ENCODE measurements around the gene SRSF3.
"Not testable (repeated sequence)": the region's sequence is repeated elsewhere in the genome, so short reads cannot be mapped to it uniquely, and the experiment has no call there.

SRSF3 gene

DNA sequence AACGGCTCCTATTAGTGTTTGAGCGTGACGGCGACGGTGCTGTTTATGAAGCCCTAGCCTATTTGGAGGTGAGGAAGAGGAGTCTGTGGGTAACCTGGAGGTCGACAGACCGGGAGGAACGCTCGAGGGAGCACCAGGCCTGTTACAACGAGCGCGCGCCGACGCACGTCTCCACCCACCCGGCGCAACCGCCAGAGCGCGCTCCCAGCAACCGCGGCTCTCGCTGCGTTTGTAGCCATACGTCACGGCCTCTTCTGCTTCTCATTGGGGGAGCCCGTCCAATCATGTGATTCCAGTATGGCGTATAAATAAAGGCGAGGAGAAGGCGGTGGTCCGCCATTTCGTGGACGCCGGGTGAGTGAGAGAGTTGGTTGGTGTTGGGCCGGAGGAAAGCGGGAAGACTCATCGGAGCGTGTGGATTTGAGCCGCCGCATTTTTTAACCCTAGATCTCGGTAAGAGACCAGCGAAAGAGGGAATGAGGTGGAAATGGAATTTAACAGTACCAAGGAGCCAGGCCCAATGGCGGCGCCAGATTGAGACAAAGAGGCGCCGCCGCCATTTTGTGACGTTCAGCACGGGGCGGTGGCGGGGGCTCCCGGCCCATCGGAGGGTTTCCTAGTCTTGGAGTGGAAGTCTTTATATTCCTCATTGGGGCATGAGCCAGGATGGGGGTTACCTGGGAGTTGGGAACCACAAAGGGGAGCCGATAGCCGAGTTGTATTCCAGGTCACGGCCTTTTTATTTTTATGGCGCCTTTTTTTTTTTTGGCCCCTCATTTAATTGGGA, at the start of gene SRSF3:
SRSF3 (plus strand) TSS at position 334 of the 787 bp plus-strand sequence. CDS start 2,401 bp downstream, outside the sequence.
- DNase-seq, result peak; percentile 94

DNA sequence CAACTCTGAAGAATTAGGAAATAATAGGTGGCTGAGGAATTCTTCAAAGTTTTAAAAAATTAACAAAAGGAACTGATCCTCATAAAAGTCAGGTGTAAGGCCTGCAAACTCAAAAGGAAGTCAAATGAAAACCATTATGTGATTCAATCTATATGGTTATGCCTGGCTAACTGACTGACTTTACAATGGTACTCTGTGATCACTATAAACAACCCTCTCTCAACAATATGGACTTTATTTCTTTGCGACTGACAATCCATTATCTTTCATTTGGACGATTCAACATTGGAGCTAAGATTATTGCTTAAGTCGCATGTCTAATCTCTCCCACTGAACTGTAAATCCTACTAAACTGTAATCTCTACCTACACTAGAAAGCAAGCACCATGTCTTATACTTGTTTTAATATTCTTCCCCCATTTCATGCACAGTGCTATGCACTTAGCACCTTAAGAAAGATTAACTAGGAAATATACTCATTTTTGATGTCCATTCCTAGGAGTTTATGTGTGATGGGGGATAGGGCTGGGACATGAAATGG, 48.3 kb upstream of the SRSF3 start:
- DNase-seq, result no peak

DNA sequence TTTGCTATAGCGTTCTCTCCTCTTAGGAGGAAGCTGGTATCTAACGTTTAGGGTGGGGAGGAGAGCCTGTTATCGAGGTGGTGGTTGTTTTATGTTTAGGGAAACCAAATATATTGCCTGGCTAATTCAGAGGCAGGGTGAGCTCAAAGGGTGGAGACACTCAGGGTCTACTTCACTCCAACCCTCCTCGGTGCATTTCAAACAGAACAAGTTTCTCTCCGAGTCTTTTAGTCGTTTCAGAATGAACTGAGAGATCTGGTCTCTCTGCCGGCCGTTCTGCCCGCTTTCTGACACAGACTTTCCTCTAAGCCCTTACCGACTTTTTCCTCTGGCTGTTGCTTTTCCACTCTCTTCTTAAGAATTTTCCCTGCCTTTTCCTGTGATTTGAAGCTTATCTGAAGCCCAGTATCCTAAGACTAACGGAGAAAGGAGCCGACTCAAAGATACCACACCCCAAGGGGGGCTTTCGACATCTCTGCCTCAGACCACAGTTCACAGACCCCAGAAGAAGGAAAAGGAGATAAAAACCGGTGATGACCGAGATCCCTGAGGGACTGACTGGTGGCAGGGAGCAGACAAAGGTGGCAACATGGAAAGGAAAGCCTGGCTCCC, 47.7 kb upstream of the SRSF3 start:
- DNase-seq, result no peak

DNA sequence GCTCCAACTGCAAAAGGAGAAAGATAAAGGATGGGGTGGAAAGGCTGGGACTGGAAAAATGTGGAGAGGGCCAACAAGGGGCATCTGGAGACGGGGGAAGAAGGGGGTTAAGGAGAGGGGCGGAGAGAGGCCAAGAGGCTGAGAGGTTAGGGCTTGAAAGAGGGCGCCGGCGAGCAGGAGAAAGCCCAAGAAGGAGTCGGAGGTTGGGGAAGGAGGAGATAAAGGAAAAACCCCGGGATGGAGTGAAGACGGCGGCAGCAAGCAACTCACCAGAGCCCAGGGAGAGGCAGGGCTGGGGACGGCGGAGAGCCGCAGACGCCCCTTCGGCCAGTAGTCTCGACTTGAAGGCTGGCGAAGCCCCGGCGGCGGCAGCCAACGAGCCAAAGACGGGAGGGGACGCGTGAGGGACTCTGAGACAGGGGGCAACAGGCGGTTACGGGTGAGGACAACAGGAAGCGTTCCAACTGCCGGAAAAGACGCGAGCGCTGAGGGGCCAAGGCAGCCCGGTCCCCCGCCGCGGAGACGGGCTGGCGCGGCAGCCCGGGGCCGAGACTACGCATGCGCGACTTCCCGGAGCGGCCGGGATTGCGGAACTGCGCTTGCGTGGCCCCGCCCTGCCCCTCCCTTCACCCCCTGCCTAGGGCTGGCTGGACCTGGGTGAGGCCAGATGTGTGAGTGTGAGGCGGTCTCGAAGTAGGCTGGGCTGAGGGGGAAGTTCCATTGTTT, 47.1 kb upstream of the SRSF3 start, which contains the start of gene STK38:
STK38 (minus strand) TSS at position 560 of the 726 bp plus-strand sequence. CDS start 7,277 bp downstream, outside the sequence.
- peak; percentile 90 for DNase-seq

DNA sequence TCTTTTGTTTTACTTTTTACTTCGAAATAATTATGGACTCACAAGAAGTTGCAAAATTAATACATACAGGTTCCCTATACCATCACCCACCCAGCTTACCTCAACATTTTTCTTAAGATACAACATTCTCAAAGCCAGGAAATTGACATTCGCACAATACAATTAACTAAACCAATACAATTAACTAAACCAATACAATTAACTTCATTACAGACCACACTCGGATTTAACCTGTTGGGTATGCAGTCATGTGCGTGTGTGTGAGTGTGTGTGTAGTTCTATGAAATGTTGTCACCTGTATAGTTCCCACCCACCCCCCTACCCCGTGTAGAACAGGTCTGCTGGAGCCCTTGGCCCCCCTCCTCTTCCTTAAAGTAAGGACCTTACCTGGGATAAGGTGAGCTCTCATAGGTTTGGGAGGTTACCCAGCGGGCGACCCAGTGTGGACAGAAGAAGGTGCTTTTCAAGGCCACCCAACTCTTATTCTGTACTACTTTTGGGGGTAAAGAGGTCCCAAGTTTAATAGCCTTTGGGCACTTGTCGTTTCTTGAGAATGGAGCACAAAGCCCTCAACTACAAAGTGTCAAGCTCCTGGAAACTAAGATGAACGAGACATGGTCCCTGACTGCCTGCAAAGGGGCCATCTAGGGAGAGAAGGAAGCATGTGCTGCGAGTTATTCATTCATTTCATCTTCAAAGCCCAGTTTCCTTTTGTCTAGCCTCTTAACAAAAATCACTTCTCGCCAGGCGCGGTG, 46.3 kb upstream of the SRSF3 start:
- no peak for DNase-seq

DNA sequence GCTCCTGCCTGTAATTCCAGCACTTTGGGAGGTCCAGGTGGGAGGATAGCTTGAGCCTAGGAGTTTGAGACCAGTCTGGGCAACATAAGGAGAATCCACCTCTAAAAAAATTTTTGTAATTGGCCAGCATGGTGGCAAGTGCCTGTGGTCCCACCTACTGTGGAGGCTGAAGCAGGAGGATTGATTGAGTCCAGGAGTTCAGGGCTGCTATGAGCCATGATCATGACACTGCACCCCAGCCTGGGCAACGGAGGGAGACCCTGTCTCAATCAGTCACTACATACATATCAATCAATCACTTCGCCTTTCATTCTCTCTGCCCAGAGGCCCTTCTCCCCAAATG, 45.8 kb upstream of the SRSF3 start:
- DNase-seq, result no peak

DNA sequence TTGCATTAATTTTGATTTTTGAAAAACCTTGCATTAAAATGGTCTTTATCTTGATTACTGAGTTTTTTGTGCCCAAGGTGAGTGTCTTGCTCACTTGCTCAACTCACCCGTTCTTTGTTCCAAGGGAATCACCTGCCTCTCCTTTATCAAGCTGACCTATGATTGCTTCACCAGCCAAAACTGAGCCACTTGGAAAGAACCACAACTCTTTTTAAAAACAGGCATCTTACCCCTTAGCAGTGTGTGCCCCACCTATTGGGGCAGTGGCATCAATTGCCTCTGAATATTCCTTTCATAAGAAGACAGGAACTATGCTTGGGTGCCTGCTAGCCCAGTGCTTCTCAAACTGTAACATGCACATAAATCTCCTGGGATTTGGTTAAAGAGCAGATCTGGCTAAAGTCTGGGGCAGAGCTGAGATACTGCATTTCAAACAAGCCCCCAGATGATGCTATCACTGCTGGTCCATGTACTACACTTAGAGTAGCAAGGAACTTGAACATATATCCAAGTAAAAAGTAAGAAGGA, 43.6 kb upstream of the SRSF3 start:
- no peak for DNase-seq

DNA sequence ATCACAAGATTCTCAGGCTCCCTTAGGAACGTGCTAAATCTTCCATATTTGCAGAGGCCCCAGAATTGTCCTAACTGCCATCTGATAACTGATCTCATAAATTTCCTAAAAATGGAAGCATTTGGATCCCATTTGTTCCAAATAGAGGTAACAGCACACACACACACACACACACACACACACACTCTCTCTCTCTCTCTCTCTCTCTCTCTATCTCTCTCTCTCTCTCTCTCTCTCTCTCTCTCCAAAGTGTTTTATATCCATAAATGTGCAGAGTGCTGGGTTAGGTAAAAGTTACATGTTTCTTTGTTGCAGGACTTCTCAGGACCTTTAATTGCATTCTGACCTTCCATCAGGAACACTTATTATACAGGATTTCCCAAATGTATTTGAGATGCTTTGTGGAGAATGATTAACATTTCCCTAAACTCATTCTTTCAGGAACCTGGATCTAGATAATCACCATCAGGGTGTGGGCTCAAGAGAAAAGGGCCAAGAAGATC, 38.4 kb upstream of the SRSF3 start:
- DNase-seq, result no peak

DNA sequence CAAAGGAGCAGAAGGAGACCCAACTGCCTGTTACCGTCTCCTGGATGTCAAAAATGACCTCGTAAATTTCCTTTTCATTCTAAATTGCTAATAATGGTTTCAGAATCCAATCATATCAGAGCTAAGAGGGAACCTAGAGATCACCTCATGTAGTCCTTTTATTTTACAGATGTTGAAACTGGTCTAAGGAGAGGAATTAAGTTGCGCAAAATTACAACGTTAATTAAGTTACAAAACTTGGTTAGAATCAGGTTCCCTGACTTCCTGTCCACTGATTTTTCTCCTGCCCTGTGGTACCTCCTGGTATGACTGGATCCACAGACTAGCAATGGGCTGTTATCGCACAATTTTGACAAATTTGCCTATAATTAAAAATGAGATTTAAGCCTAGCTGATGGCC, 37.9 kb upstream of the SRSF3 start:
- no peak for DNase-seq

DNA sequence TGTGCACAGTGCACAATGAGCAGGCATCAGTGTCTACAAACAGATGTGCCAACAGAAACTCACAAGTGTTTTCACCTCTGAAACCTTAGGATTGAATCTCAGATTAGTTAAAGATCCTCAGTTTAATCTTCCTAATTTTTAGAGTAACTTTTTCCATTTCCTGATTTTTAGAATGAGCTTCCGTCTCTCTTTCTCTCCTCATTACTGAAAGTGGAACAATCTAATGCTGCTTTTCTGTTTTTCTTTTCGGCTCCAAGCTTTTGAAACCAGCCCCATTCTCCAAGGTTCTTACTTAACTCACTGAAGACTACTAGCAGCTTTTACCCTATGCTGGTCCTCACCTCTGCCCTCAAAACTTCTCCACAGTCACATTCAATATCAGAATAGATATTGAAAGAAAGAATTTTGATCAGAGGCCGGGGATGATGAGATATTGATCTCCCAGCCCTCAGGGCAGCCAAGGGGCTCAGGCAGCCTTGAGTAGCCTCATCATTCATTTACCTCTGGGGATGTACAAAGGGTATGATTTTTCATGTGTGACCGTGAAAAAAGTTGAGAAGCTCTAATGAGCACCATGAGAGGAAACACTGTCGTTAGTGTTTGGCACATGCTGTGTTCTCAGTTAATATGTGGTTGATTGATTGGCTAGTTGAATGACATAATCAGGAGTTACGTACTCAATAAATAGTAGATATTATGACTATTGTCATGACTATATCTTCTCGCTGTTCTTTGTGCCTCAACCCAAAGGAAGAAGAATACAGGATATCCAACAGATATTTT, 35.0 kb upstream of the SRSF3 start:
- DNase-seq, result no peak

DNA sequence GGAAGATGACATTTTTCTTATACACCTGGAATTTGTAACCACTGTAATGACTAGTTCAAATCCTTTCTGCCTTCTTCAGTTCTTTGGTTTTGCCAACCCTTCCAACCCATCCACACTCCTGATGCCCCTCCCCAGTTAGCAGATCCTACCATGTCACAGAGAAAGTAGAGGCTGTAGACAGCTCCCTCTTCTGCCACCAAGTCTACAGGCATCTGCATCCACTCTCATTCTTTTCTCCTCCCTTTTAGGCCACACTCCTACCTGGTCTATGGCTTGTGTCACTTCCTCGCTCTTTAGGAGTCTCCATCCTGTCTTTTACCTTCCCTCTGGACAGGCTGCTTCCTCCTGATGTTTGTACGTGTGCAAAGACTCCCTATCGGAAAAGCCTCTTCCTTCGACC, 33.3 kb upstream of the SRSF3 start:
- no peak for DNase-seq

DNA sequence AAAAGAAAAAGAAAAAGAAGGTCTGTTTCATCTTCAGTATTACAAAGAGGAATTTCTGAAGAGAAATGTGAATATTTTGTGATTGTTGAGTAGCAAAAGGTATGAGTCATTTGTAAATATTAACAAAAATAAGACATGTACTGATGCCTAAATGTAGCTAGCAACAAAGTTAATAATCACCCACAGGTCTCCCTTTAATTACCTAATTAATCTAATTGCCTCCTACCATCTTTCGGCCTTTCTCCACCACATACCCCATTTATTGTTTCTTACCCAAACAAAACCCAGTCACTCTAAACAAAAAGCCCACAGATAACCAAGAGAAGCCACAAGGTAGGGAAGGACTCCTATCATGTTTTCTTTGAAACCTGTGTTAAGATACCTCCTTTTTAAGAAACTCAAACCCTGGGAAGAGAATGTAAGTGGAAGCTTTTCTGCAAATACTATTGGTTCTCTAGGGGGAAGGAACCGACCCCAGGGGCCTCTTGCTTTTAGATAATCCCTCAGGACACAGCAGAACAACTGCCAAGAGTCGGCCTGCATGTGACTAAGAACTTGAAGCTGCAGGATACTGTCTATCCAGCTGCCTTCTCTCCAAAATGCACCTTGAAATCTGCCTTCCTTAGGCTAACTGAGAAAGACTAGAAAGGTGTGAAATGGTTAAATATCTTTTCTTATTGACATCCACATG, 30.8 kb upstream of the SRSF3 start:
- DNase-seq, result no peak

DNA sequence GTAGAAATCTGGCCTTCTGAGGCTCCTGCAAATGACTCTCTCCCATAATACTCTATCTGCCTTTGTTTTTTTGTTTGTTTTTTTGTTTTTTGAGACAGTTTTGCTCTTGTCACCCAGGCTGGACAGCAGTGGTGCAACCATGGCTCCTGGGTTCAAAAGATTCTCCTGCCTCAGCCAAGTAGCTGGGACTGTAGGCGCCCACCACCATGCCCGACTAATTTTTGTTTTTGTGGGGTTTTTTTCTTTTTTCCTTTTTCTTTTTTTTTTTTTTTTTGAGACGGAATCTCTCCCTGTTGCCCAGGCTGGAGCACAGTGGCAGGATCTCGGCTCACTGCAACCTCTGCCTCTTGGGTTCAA, 30.3 kb upstream of the SRSF3 start:
- DNase-seq, result no peak

DNA sequence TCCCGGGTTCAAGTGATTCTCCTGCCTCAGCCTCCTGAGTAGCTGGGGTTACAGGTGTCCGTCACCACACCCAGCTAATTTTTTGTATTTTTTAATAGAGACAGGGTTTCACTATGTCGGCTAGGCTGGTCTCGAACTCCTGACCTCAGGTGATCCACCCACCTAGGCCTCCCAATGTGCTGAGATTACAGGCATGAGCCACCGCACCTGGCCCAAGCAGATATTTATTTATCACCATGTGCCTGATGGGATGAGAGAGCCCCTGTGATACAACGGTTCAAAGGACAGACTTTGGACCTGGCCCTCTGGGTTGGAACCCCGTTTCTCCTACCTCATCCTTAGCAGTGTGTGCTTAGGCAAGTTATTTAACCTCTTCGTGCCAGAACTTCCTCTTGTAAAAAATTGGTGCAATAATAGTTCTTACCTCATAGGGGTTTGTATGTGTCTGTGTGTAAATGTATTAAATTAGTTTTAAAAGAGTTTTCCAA, 27.7 kb upstream of the SRSF3 start:
- no peak for DNase-seq

DNA sequence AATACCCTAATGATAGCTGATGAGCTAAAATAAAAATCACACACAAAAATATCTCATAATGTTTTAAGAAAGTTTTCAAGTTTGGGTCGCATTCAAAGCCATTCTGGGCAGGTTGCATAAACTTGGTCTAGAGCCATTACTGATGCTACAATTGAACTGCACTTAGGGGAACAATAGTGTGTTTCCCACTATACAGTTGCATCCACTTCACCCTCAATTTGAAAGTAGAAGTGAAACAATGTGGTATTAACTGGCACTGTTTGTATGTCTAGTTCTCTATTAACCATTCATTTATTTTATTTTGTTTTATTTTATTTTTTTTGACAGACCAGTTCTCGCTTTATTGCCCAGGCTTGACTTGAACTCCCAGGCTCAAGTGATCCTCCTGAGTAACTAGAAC, 23.9 kb upstream of the SRSF3 start:
- no peak for DNase-seq

DNA sequence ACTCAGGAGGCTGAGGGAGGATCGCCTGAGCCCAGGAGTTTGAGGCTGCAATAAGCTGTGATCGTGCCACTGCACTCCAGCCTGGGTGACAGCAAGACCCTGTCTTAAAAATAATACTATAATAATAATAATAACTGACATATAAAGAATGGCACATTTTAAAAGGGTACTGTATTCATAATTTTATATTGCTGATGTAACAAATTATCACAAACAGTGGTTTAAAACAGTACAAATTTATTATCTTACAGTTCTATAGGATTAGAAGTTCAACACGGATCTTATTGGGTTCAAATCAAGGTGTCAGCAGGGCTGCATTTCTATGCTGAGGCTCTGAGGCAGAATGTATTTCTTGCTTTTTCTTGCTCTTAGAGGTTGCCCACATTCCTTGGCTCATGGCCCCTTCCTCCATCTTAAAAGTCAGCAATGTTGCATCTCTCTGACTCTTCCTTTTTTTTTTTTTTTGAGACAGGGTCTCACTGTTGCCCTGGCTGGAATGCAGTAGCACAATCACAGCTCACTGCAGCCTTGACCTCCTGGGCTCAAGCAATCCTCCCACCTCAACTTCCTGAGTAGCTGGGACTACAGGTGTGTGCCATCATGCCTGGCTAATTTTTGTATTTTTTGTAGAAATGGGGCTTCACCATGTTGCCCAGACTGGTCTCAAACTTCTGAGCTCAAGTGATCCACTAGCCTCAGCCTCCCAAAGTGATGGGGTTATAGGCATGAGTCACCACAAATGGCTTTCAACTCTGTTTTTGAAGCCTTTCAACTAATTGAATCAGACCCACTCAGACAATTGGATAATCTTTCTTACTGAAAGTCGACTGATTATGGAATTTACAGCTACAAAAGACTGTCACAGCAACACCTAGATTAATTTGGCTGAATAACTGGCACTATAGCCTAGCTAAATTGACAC, 22.8 kb upstream of the SRSF3 start:
- no peak for DNase-seq

DNA sequence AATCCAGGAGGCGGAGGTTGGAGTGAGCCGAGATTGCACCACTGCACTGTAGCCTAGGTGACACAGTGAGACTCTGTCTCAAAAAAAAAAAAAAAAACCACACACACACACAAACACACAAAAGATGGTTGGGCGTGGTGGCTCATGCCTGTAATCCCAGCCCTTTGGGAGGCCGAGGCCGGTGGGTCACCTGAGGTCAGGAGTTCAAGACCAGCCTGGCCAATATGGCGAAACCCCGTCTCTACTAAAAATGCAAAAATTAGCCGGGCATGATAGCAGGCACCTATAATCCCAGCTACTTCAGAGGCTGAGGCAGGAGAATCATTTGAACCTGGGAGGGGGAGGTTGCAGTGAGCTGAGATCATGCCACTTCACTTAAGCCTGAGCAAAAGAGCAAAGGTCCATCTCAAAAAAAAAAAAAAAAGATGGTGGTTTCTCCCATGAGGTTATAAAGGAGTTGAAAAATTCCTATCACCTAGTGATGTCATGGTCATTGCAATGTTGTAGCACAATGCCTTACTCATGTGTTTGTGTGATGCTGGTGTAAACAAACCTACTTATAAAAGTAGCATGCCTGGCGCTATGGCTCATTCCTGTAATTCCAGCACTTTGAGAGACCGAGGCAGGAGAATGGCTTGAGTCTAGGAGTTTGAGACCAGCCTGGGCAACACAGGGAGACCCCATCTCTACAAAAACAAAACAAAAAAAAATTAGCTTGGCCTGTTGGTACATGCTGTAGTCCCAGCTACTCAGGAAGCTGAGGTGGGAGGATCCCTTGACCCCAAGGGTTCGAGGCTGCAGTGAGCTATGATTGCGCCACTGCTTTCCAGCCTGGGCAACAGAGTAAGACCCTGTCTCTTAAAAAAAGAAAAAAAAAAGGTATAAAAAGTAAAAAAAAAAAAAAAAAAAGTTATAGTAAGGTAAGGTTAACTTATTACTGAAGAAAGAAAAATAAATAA, 21.5 kb upstream of the SRSF3 start:
- DNase-seq, result not testable (repeated sequence)

DNA sequence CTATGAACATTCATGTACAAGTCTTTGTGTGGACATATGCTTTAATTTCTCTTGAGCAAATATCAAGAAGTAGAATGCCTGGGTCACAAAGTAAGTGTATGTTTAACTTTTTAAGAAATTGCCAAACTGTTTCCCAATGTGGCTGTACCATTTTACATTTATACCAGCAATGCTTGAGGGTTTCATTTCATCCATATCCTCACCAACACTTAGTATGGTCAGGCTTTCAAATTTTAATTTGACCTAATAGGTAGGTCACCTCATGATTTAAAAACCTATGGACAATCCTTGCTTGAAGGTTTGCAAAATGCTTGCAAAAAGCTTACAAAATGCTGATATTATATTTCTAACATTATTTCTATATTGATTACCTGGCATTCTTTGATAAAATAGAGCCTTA, 19.5 kb upstream of the SRSF3 start:
- DNase-seq, result no peak

DNA sequence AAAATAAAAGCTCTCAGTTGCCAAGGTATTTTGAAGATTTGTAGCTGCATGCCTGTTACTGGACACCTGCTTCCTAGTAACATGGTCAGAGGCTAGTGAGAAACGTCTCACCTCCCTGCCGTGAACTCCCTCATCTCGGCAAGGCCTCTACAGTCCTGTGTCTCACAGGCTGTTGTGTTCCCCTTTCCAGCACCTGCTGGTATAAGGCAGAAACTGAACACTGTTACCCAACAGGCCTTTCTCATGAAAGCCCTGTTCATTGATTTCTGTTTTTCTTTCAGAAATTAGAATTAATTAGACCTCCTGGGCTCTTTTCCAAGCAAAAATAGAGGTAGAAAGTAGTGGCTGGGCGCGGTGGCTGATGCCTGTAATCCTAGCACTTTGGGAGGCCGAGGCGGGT, 17.6 kb upstream of the SRSF3 start:
- no peak for DNase-seq
